HepG2 (cell line): Measurements from ENCODE around the gene ZFYVE26. TPM values are rescaled to one million over a fixed set of nuclear protein-coding genes. Genes with fewer than 3 reads are reported as not detected.

Source experiments
- ATAC-seq: fragments of 200-7000 bp; cut with Tn5 transposase; 3 replicates; pipeline ENCODE4 v1.9.1; 2020; ENCODE audit warnings: mild to moderate bottlenecking, moderate library complexity
- BruUV-seq: library from RNA; stranded (reverse); fragments of 400-500 nt; replicated peaks from 2 replicates; lab custom pipeline; 2021; lab: Mats Ljungman, UMichigan
- CTCF ChIA-PET: fragments of 300-600 bp; formaldehyde crosslinking; extraction: SDS; loops from one replicate; lab custom pipeline; 2021; ENCODE audit warnings: low total read pairs, inconsistent platforms, low intra/inter-chr PET ratio; lab: Yijun Ruan, JAX
- POLR2A ChIA-PET: fragments of 350-600 bp; sonication (Branson Sonifier 250); formaldehyde crosslinking; loops from one replicate; lab custom pipeline; 2020; ENCODE audit warnings: antibody characterized with exemption, inconsistent platforms; lab: Yijun Ruan, JAX
- DNase-seq: peaks from one replicate; pipeline ENCODE4 v3.0.0-alpha.2; 2015; ENCODE audit warnings: low spot score
- FAIRE-seq: peaks from 3 replicates; lab custom pipeline; 2011; peaks lifted over from hg19 to GRCh38; lab: Jason Lieb, UNC
- H2AFZ ChIP-seq: one replicate; pipeline ENCODE4 v1.6.1; 2011; ENCODE audit warnings: low read length, inconsistent platforms
- H3K27ac ChIP-seq: fragments of 300-600 bp; 3 replicates; pipeline ENCODE4 v1.8.0; 2011; ENCODE audit warnings: mixed run types, mild to moderate bottlenecking, mixed read lengths, low read length, inconsistent platforms; ENCODE audit not compliant: insufficient read depth; ENCODE audit errors: extremely low read length
- H3K27me3 ChIP-seq, 2 experiments: fragments of 200-600 bp in 1 of 2; 2 replicates in 1 of 2; 3 replicates in 1 of 2; pipeline versions ENCODE4 v1.6.0 to v1.8.0; 2011; ENCODE audit warnings: low read length in 2 of 2, mild to moderate bottlenecking in 2 of 2, moderate library complexity in 2 of 2, inconsistent platforms in 1 of 2; ENCODE audit not compliant: insufficient read depth in 2 of 2, control insufficient read depth in 1 of 2
- H3K36me3 ChIP-seq, 2 experiments: fragments of 200-600 bp in 1 of 2; replicated peaks in 1 of 2; 2 replicates in 1 of 2; 3 replicates in 1 of 2; pipeline versions ENCODE4 v1.5.1 to v1.8.0; 2011; ENCODE audit warnings: low read length in 2 of 2, inconsistent platforms in 1 of 2; ENCODE audit not compliant: insufficient read depth in 2 of 2, control insufficient read depth in 1 of 2
- H3K4me1 ChIP-seq: 2 replicates; pipeline ENCODE4 v1.5.1; 2012; ENCODE audit warnings: low read length, inconsistent platforms; ENCODE audit not compliant: insufficient read depth
- H3K4me2 ChIP-seq: 2 replicates; pipeline ENCODE4 v1.6.0; 2011; ENCODE audit warnings: low read depth, low read length, inconsistent platforms
- H3K4me3 ChIP-seq, 3 experiments: fragments of 200-600 bp in 1 of 3; sonication (generic), shearing (Covaris generic) in 1 of 3; replicated peaks in 1 of 3; 2 replicates each; pipeline ENCODE4 v1.5.1; 2011 to 2016; ENCODE audit warnings: low read length in 3 of 3, inconsistent platforms in 2 of 3, low read depth in 2 of 3, mild to moderate bottlenecking in 2 of 3, control low read depth in 1 of 3, mixed read lengths in 1 of 3; ENCODE audit not compliant: insufficient read depth in 1 of 3
- H3K79me2 ChIP-seq: one replicate; pipeline ENCODE4 v1.6.1; 2011; ENCODE audit warnings: low read length, inconsistent platforms; ENCODE audit not compliant: insufficient read depth
- H3K9ac ChIP-seq: 2 replicates; pipeline ENCODE4 v1.6.0; 2011; ENCODE audit warnings: mild to moderate bottlenecking, low read depth, low read length, inconsistent platforms; ENCODE audit not compliant: insufficient read depth
- H3K9me3 ChIP-seq: 2 replicates; pipeline ENCODE4 v1.5.1; 2012; ENCODE audit warnings: mild to moderate bottlenecking, low read length
- H4K20me1 ChIP-seq: 2 replicates; pipeline ENCODE4 v1.6.0; 2011; ENCODE audit warnings: inconsistent platforms, mild to moderate bottlenecking, low read length, moderate library complexity; ENCODE audit not compliant: insufficient read depth
- AKNA ChIP-seq: sonication (generic); formaldehyde crosslinking; IDR thresholded peaks from 2 replicates; pipeline ENCODE4 v1.4.0; 2020; ENCODE audit warnings: missing genetic modification reagents, borderline replicate concordance
- ETV6 ChIP-seq: sonication (generic); formaldehyde crosslinking; conservative IDR thresholded peaks from 2 replicates; pipeline ENCODE4 v1.4.0; 2020; ENCODE audit warnings: missing genetic modification reagents
- HDAC2 ChIP-seq: sonication (generic); formaldehyde crosslinking; IDR thresholded peaks from 2 replicates; pipeline ENCODE4 v1.4.0; 2020; ENCODE audit warnings: missing genetic modification reagents
- HHEX ChIP-seq: IDR thresholded peaks from 2 replicates; pipeline ENCODE4 v1.6.1; 2016; ENCODE audit warnings: control low read depth
- KDM5A ChIP-seq: fragments of 200-600 bp; sonication (generic); IDR thresholded peaks from 2 replicates; pipeline ENCODE4 v1.7.0; 2018; ENCODE audit warnings: antibody characterized with exemption, mild to moderate bottlenecking, low read length, borderline replicate concordance
- MTA3 ChIP-seq: sonication (generic); formaldehyde crosslinking; IDR thresholded peaks from 2 replicates; pipeline ENCODE4 v1.4.0; 2020; ENCODE audit warnings: missing genetic modification reagents
- PBX3 ChIP-seq: sonication (generic); formaldehyde crosslinking; IDR thresholded peaks from 2 replicates; pipeline ENCODE4 v1.8.1; 2023; ENCODE audit warnings: missing genetic modification reagents, inconsistent platforms, borderline replicate concordance
- SMAD1 ChIP-seq: sonication (generic); formaldehyde crosslinking; IDR thresholded peaks from 2 replicates; pipeline ENCODE4 v1.4.0; 2020; ENCODE audit warnings: missing genetic modification reagents, low read depth, mild to moderate bottlenecking, borderline replicate concordance
- USF2 ChIP-seq, 2 experiments: sonication (generic) in 1 of 2; formaldehyde crosslinking in 1 of 2; IDR thresholded peaks; 2 replicates each; pipeline versions ENCODE4 v1.5.1 to v1.6.1; 2011 to 2020; ENCODE audit warnings: borderline replicate concordance in 1 of 2, low read depth in 1 of 2, low read length in 1 of 2, mild to moderate bottlenecking in 1 of 2, missing genetic modification reagents in 1 of 2, moderate library complexity in 1 of 2
- ZBTB49 ChIP-seq: sonication (generic); formaldehyde crosslinking; IDR thresholded peaks from 2 replicates; pipeline ENCODE4 v1.4.0; 2020; ENCODE audit warnings: missing genetic modification reagents, borderline replicate concordance
- ZNF446 ChIP-seq: sonication (generic); formaldehyde crosslinking; IDR thresholded peaks from 2 replicates; pipeline ENCODE4 v1.5.0; 2020; ENCODE audit warnings: mild to moderate bottlenecking, missing genetic modification reagents
- ZNF766 ChIP-seq: sonication (generic); formaldehyde crosslinking; IDR thresholded peaks from 2 replicates; pipeline ENCODE4 v1.5.0; 2020; ENCODE audit warnings: missing genetic modification reagents, borderline replicate concordance
- ZSCAN21 ChIP-seq: sonication (generic); formaldehyde crosslinking; IDR thresholded peaks from 2 replicates; pipeline ENCODE4 v1.8.0; 2022; ENCODE audit warnings: mild to moderate bottlenecking, missing genetic modification reagents, moderate library complexity, borderline replicate concordance
- WGBS: methylation state at CpG from one replicate; pipeline ENCODE4 v1.1.6; 2017; ENCODE audit warnings: low lambda C conversion rate; 5-methylcytosine and 5-hydroxymethylcytosine counted together
- in situ Hi-C: cut with HindIII; loops from 2 replicates; pipeline ENCODE4 v1.10.0; 2017; ENCODE audit warnings: low pct_unique_long_range_greater_than_20kb; ENCODE audit not compliant: extremely low pct_ligation_motif_present
- intact Hi-C: fragments of 100-400 bp; cut with micrococcal nuclease; formaldehyde crosslinking; loops from one replicate; pipeline ENCODE4 v1.10.0; 2022; ENCODE audit not compliant: unreplicated experiment
- polyA plus RNA-seq, 8 experiments: library from polyadenylated mRNA; depleted of rRNA in 3 of 8; stranded (reverse) in 7 of 8; unstranded in 1 of 8; fragments of >200 nt; fragmentation: Illumina TruSeq in 4 of 8; extraction: Trizol in 4 of 8; gene quantifications; 2 replicates each; pipeline versions ENCODE4 v1.2.1 to v1.2.3, GENCODE V29; 2011 to 2016; ENCODE audit warnings: low read depth in 4 of 8, missing spikeins in 1 of 8, mixed read lengths in 1 of 8; ENCODE audit not compliant: insufficient read depth in 1 of 8
- total RNA-seq, 5 experiments: library from RNA; depleted of rRNA; stranded (reverse); fragments of >200 nt; fragmentation: Illumina TruSeq; extraction: Trizol; gene quantifications; 2 replicates each; pipeline ENCODE4 v1.2.3, GENCODE V29; 2016; ENCODE audit warnings: low read depth in 1 of 5

Gene ZFYVE26
- total and polyA plus RNA-seq, 2 of the 13 experiments (the other 11 are each of a cell fraction or from before 2014, with no cell fraction given), result 13.6 to 16.4 TPM

GRCh38 chr14:67773844-67774377, 42.5 kb downstream of the ZFYVE26 start:
- no peak overlapping the region for H3K27ac ChIP-seq
- H3K27me3 ChIP-seq, result no peaks in the 10 kb centered on the region
- H2AFZ ChIP-seq, result no peak overlapping the region
- intact Hi-C loops (no loop called here), in situ Hi-C loops (no loop called here)
- H3K4me2 ChIP-seq, result no peak overlapping the region
- TSS peak; percentile 19 for BruUV-seq
- no peaks in the 10 kb centered on the region for H3K79me2 ChIP-seq
- H3K36me3 ChIP-seq, result peaks cover 25 to 86% of the 10 kb centered on the region in 2 experiments
- no peaks in the 10 kb centered on the region for H3K9me3 ChIP-seq
- no peak for ATAC-seq
- no peaks in the 10 kb centered on the region for H3K4me1 ChIP-seq
- CTCF ChIA-PET, result no interaction called here
- 97% methylated on average over 5 of the region's 5 CpGs for WGBS
- DNase-seq, result no peak
- POLR2A ChIA-PET, result no interaction called here
- FAIRE-seq, result no peak
- H3K4me3 ChIP-seq, result no peak overlapping the region
- no peak overlapping the region for H3K9ac ChIP-seq
- H4K20me1 ChIP-seq, result no peaks in the 10 kb centered on the region
- no peak for TF ChIP-seq ZSCAN21
- no peak for TF ChIP-seq PBX3 (CRISPR knock-in tag)
- TF ChIP-seq ZNF766 (CRISPR knock-in tag), result no peak
- no peak for TF ChIP-seq KDM5A
- no peak for TF ChIP-seq USF2 (IDR thresholded peaks at IDR 0.05; ENCODE audit: low read depth, low read length)
- no peak for TF ChIP-seq USF2 (CRISPR knock-in tag; IDR thresholded peaks at IDR 0.05; ENCODE audit: borderline replicate concordance)
- TF ChIP-seq ZBTB49 (CRISPR knock-in tag), result no peak
- no peak for TF ChIP-seq HDAC2 (CRISPR knock-in tag)
- TF ChIP-seq AKNA, result no peak
- no peak for TF ChIP-seq HHEX (CRISPR knock-in tag)
- no peak for TF ChIP-seq ETV6 (CRISPR knock-in tag)
- no peak for TF ChIP-seq MTA3 (CRISPR knock-in tag)
- TF ChIP-seq SMAD1, result no peak
- no peak for TF ChIP-seq ZNF446 (CRISPR knock-in tag)
